Kidney (tissue), 14 donors: ENCODE data around the gene CRHR2. TPM values are rescaled to one million over a fixed set of nuclear protein-coding genes. Genes with fewer than 3 reads are reported as not detected.

Source experiments
- DNase-seq, 5 donors: peaks; one replicate each; pipeline ENCODE4 v3.0.0-alpha.2; 2013 to 2020
- FAIRE-seq: peaks from 2 replicates; lab custom pipeline; 2012; peaks lifted over from hg19 to GRCh38; lab: Jason Lieb, UNC
- H3K27ac ChIP-seq, 2 donors: one replicate each; pipeline ENCODE4 v1.7.0; 2013; ENCODE audit warnings: low read depth in 2 of 2, low read length in 2 of 2, inconsistent platforms in 1 of 2
- H3K27me3 ChIP-seq: one replicate; pipeline ENCODE4 v1.7.1; 2013; ENCODE audit warnings: low read length, inconsistent platforms; ENCODE audit not compliant: control insufficient read depth, insufficient read depth
- H3K36me3 ChIP-seq, 3 donors: one replicate each; pipeline versions ENCODE4 v1.7.0 to v1.7.1; 2013; ENCODE audit warnings: low read length in 3 of 3, control low read depth in 1 of 3, inconsistent platforms in 1 of 3; ENCODE audit not compliant: insufficient read depth in 3 of 3, control insufficient read depth in 2 of 3
- H3K4me1 ChIP-seq, 3 donors: one replicate each; pipeline versions ENCODE4 v1.7.0 to v1.7.1; 2013; ENCODE audit warnings: low read length in 3 of 3, inconsistent platforms in 1 of 3, low read depth in 1 of 3; ENCODE audit not compliant: control insufficient read depth in 2 of 3, insufficient read depth in 2 of 3
- H3K4me3 ChIP-seq, 3 donors: one replicate each; pipeline versions ENCODE4 v1.7.0 to v1.8.1; 2013; ENCODE audit warnings: low read length in 3 of 3, control low read depth in 1 of 3, inconsistent platforms in 1 of 3
- H3K9ac ChIP-seq, 3 donors: one replicate each; pipeline versions ENCODE4 v1.7.0 to v1.7.1; 2013; ENCODE audit warnings: low read length in 3 of 3, control low read depth in 1 of 3, inconsistent platforms in 1 of 3
- H3K9me3 ChIP-seq, 3 donors: one replicate each; pipeline versions ENCODE4 v1.7.0 to v1.7.1; 2013; ENCODE audit warnings: low read length in 3 of 3, control low read depth in 1 of 3, inconsistent platforms in 1 of 3; ENCODE audit not compliant: control insufficient read depth in 2 of 3, insufficient read depth in 1 of 3
- CTCF ChIP-seq: IDR thresholded peaks from 3 replicates; pipeline ENCODE4 v1.5.1; 2012; ENCODE audit warnings: mild to moderate bottlenecking, moderate library complexity, borderline replicate concordance; ENCODE audit not compliant: insufficient read depth; ENCODE audit errors: extremely low read depth
- intact Hi-C: fragments of 100-400 bp; cut with DNase I; formaldehyde crosslinking; loops from one replicate; pipeline ENCODE4 v1.11.1; 2022
- polyA plus RNA-seq: library from polyadenylated mRNA; stranded (reverse); fragments of 350-450 nt; fragmentation: Illumina TruSeq; extraction: RNeasy Lipid Tissue Mini Kit (QIAGEN cat#74804); gene quantifications from one replicate; pipeline ENCODE4 v1.2.3, GENCODE V29; 2014; ENCODE audit warnings: low read depth, low replicate concordance; ENCODE audit not compliant: insufficient read depth
- total RNA-seq: library from RNA; stranded (reverse); fragmentation: NEBNext Ultra II Directional; extraction: Animal tissue kit (Norgen Biotek cat#: 25700); gene quantifications from one replicate; pipeline ENCODE4 v1.2.1, GENCODE V29; 2021
- donor health status: control.
- donor health status: control.
- donor health status: control.
- donor health status: control.
- donor health status: control.
- donor health status: DM: yes; HTN: yes; CAD: no.
- donor health status: Normal renal cell carcinoma (clear cell type).

Gene CRHR2
- total and polyA plus RNA-seq, 2 donors from 2014 or later, result not detected

GRCh38 chr7:30618080-30618676 lies 64.1 kb downstream of the CRHR2 start:
- H3K36me3 ChIP-seq, result peaks cover 14 to 44% (median 27%) of the 10 kb centered on the region in 3 donors
- intact Hi-C loops, result no loop called here
- FAIRE-seq, result no peak

GRCh38 chr7:30617359-30617758 lies 64.9 kb downstream of the CRHR2 start:
- DNase-seq, result no peak
- intact Hi-C loops, result no loop called here
- no peak for FAIRE-seq
- Histone ChIP-seq H3K9ac (no peak overlapping the region), H3K4me3 (no peak overlapping the region), H3K9me3 (no peaks in the 10 kb centered on the region), H3K36me3 (peaks cover 14 to 50% (median 29%) of the 10 kb centered on the region in 3 donors), H3K27ac (no peak overlapping the region), H3K27me3 (no peaks in the 10 kb centered on the region), H3K4me1 (no peaks in the 10 kb centered on the region)
- TF ChIP-seq CTCF, result no peak

More at GRCh38 chr7:30618080-30618676, 64.1 kb downstream of the CRHR2 start:
- no peaks in the 10 kb centered on the region for H3K27me3 ChIP-seq
- H3K9me3 ChIP-seq, result no peaks in the 10 kb centered on the region
- no peak overlapping the region for H3K27ac ChIP-seq
- H3K4me3 ChIP-seq, result no peak overlapping the region
- H3K9ac ChIP-seq, result no peak overlapping the region
- no peak for TF ChIP-seq CTCF
- DNase-seq, result peak in 1 of 5 donors; percentile 16
- H3K4me1 ChIP-seq, result no peaks in the 10 kb centered on the region

- H3K4me1 ChIP-seq, result no peaks in the 10 kb centered on the region
- no peak for FAIRE-seq
Measured at GRCh38 chr7:30616318-30616717, 65.9 kb downstream of the CRHR2 start.

More at GRCh38 chr7:30616318-30616717, 65.9 kb downstream of the CRHR2 start:
- Histone ChIP-seq H3K4me3 (no peak overlapping the region), H3K27ac (no peak overlapping the region), H3K9ac (no peak overlapping the region), H3K36me3 (peaks cover 6 to 39% (median 22%) of the 10 kb centered on the region in 3 donors), H3K27me3 (no peaks in the 10 kb centered on the region), H3K9me3 (no peaks in the 10 kb centered on the region)
- no peak for DNase-seq
- intact Hi-C loops, result no loop called here
- TF ChIP-seq CTCF, result no peak
